HG03342 (cell line): Measurements from ENCODE around the gene CFAP47.
"Not testable (repeated sequence)": the region's sequence is repeated elsewhere in the genome, so short reads cannot be mapped to it uniquely, and the experiment has no call there.

Source experiments
- ATAC-seq: cut with Tn5 transposase; IDR thresholded peaks from one replicate; pipeline ENCODE4 v1.9.1; 2021; ENCODE audit warnings: mild to moderate bottlenecking, moderate library complexity; ENCODE audit not compliant: unreplicated experiment

The CFAP47 gene

GRCh38 chrX:35919536-35920309 is at the start of gene CFAP47:
Gene CFAP47, plus strand, starts transcription at chrX:35919734. Its CDS starts 66 bp downstream, at chrX:35919800.
- no peak for ATAC-seq

GRCh38 chrX:35880601-35881000 is 38.9 kb upstream of the CFAP47 start:
- ATAC-seq, result no peak

GRCh38 chrX:35886135-35886534 is 33.4 kb upstream of the CFAP47 start:
- ATAC-seq, result no peak

GRCh38 chrX:35890699-35891098 is 28.8 kb upstream of the CFAP47 start:
- ATAC-seq, result peak; percentile 71

GRCh38 chrX:35986816-35987215 is 67.3 kb downstream of the CFAP47 start:
- not testable (repeated sequence) for ATAC-seq

GRCh38 chrX:36007207-36007606 is 87.7 kb downstream of the CFAP47 start:
- ATAC-seq, result no peak

- ATAC-seq, result no peak
Observed at GRCh38 chrX:36019125-36019524, 99.6 kb downstream of the CFAP47 start.

GRCh38 chrX:36035550-36035949 is 116.0 kb downstream of the CFAP47 start:
- no peak for ATAC-seq

GRCh38 chrX:36062778-36063177 is 143.2 kb downstream of the CFAP47 start:
- ATAC-seq, result no peak

- no peak for ATAC-seq
Observed at GRCh38 chrX:36071061-36071460, 151.5 kb downstream of the CFAP47 start.

- ATAC-seq, result not testable (repeated sequence)
Observed at GRCh38 chrX:36075009-36075408, 155.5 kb downstream of the CFAP47 start.

GRCh38 chrX:36083256-36083655 is 163.7 kb downstream of the CFAP47 start:
- ATAC-seq, result no peak

- no peak for ATAC-seq
Observed at GRCh38 chrX:36087366-36087765, 167.8 kb downstream of the CFAP47 start.

GRCh38 chrX:36088939-36089338 is 169.4 kb downstream of the CFAP47 start:
- ATAC-seq, result not testable (repeated sequence)

GRCh38 chrX:36102425-36102824 is 182.9 kb downstream of the CFAP47 start:
- ATAC-seq, result no peak

GRCh38 chrX:36116222-36116621 is 196.7 kb downstream of the CFAP47 start:
- ATAC-seq, result no peak

GRCh38 chrX:36159254-36159653 is 239.7 kb downstream of the CFAP47 start:
- ATAC-seq, result no peak

GRCh38 chrX:36160081-36160480 is 240.5 kb downstream of the CFAP47 start:
- ATAC-seq, result no peak

- ATAC-seq, result no peak
Observed at GRCh38 chrX:36198575-36198974, 279.0 kb downstream of the CFAP47 start.

GRCh38 chrX:36199928-36200327 is 280.4 kb downstream of the CFAP47 start:
- no peak for ATAC-seq

GRCh38 chrX:36214924-36215323 is 295.4 kb downstream of the CFAP47 start:
- ATAC-seq, result no peak

- no peak for ATAC-seq
Observed at GRCh38 chrX:36218801-36219200, 299.3 kb downstream of the CFAP47 start.
